ENCODE data around the gene LARGE1. TPM values are rescaled to one million over a fixed set of nuclear protein-coding genes. Genes with fewer than 3 reads are reported as not detected.
A peak's percentile ranks its signal among the peaks of the same experiment; 100 is the strongest.

LARGE1 gene
- 3.9 and 4.6 TPM in 2 replicates for total RNA-seq (2014; rRNA removed; shearing (Covaris generic))

GRCh38 chr22:33920197-33920540 lies at the start of gene LARGE1:
Gene LARGE1, minus strand, starts transcription at chr22:33920476.
- DNase-seq (ENCODE audit: low spot score) = no peak

- DNase-seq (ENCODE audit: low spot score) = peak; percentile 36
Measured at GRCh38 chr22:33969045-33969444, 48.8 kb upstream of the LARGE1 start.

GRCh38 chr22:33964121-33964520 lies 43.8 kb upstream of the LARGE1 start:
- DNase-seq (ENCODE audit: low spot score) = no peak

- DNase-seq (ENCODE audit: low spot score) = no peak
Measured at GRCh38 chr22:33962409-33962808, 42.1 kb upstream of the LARGE1 start.

GRCh38 chr22:33958741-33959140 lies 38.5 kb upstream of the LARGE1 start:
- DNase-seq (ENCODE audit: low spot score) = no peak

GRCh38 chr22:33957086-33957485 lies 36.8 kb upstream of the LARGE1 start:
- no peak for DNase-seq (ENCODE audit: low spot score)

GRCh38 chr22:33952776-33953175 lies 32.5 kb upstream of the LARGE1 start:
- DNase-seq (ENCODE audit: low spot score) = no peak

- DNase-seq (ENCODE audit: low spot score) = no peak
Measured at GRCh38 chr22:33940741-33941140, 20.5 kb upstream of the LARGE1 start.

GRCh38 chr22:33932997-33933396 lies 12.7 kb upstream of the LARGE1 start:
- no peak for DNase-seq (ENCODE audit: low spot score)

- no peak for DNase-seq (ENCODE audit: low spot score)
Measured at GRCh38 chr22:33931406-33931805, 11.1 kb upstream of the LARGE1 start.

GRCh38 chr22:33927752-33928151 lies 7.5 kb upstream of the LARGE1 start:
- no peak for DNase-seq (ENCODE audit: low spot score)

- no peak for DNase-seq (ENCODE audit: low spot score)
Measured at GRCh38 chr22:33925194-33925593, 4.9 kb upstream of the LARGE1 start.

GRCh38 chr22:33923660-33924246 lies 3.5 kb upstream of the LARGE1 start:
- peak; percentile 42 for DNase-seq (ENCODE audit: low spot score)

GRCh38 chr22:33923033-33923432 lies 2.8 kb upstream of the LARGE1 start:
- DNase-seq (ENCODE audit: low spot score) = no peak

GRCh38 chr22:33922349-33922681 lies 2.0 kb upstream of the LARGE1 start:
- no peak for DNase-seq (ENCODE audit: low spot score)

GRCh38 chr22:33921525-33922348 lies 1.5 kb upstream of the LARGE1 start:
- DNase-seq (ENCODE audit: low spot score) = peak; percentile 24

GRCh38 chr22:33920927-33921524 lies 750 bp upstream of the LARGE1 start:
- DNase-seq (ENCODE audit: low spot score) = peak; percentile 81

GRCh38 chr22:33919391-33920196 lies 682 bp downstream of the LARGE1 start:
- no peak for DNase-seq (ENCODE audit: low spot score)

GRCh38 chr22:33918676-33919365 lies 1.5 kb downstream of the LARGE1 start:
- no peak for DNase-seq (ENCODE audit: low spot score)

- DNase-seq (ENCODE audit: low spot score) = no peak
Measured at GRCh38 chr22:33917744-33918406, 2.4 kb downstream of the LARGE1 start.

GRCh38 chr22:33914699-33915098 lies 5.6 kb downstream of the LARGE1 start:
- no peak for DNase-seq (ENCODE audit: low spot score)

Measured in H4 (cell line).